OCI-LY7 (cell line): ENCODE measurements around the gene HAAO. TPM values are rescaled to one million over a fixed set of nuclear protein-coding genes. Genes with fewer than 3 reads are reported as not detected.
A peak's percentile ranks its signal among the peaks of the same experiment; 100 is the strongest.

ENCODE experiments used
- BruUV-seq: library from RNA; stranded (reverse); fragments of 400-500 nt; replicated peaks from 2 replicates; lab custom pipeline; 2021; lab: Mats Ljungman, UMichigan
- CTCF ChIA-PET: fragments of 300-600 bp; sonication (Branson Sonifier 250); formaldehyde crosslinking; loops from one replicate; lab custom pipeline; 2022; ENCODE audit warnings: antibody characterized with exemption; ENCODE audit not compliant: unreplicated experiment; lab: Charles Lee
- POLR2A ChIA-PET: fragments of 300-600 bp; sonication (Branson Sonifier 250); formaldehyde crosslinking; loops from one replicate; lab custom pipeline; 2022; ENCODE audit warnings: antibody characterized with exemption; lab: Charles Lee
- DNase-seq: peaks from one replicate; pipeline ENCODE4 v3.0.0-alpha.2; 2015; ENCODE audit warnings: low spot score
- H2AFZ ChIP-seq: fragments of 200-600 bp; sonication (generic), shearing (Covaris generic); 2 replicates; pipeline ENCODE4 v1.6.1; 2014; ENCODE audit warnings: mild to moderate bottlenecking, antibody characterized with exemption, low read length, moderate library complexity
- H3K27ac ChIP-seq: fragments of 200-600 bp; sonication (generic); 2 replicates; pipeline ENCODE4 v1.5.1; 2014; ENCODE audit warnings: mixed run types, low read depth, mild to moderate bottlenecking, moderate library complexity, low read length, inconsistent platforms; ENCODE audit not compliant: poor library complexity, severe bottlenecking
- H3K36me3 ChIP-seq: fragments of 200-600 bp; sonication (generic); 2 replicates; pipeline ENCODE4 v1.6.1; 2014; ENCODE audit warnings: mild to moderate bottlenecking, antibody characterized with exemption, low read length, moderate library complexity, mixed read lengths; ENCODE audit not compliant: insufficient read depth
- H3K4me1 ChIP-seq: fragments of 200-600 bp; sonication (generic); 2 replicates; pipeline ENCODE4 v1.5.1; 2014; ENCODE audit warnings: mild to moderate bottlenecking, low read length; ENCODE audit not compliant: insufficient read depth, poor library complexity, severe bottlenecking
- H3K4me2 ChIP-seq: fragments of 200-600 bp; sonication (generic); 2 replicates; pipeline ENCODE4 v1.6.1; 2014; ENCODE audit warnings: mild to moderate bottlenecking, low read length
- H3K4me3 ChIP-seq: fragments of 200-600 bp; sonication (generic); 2 replicates; pipeline ENCODE4 v1.5.1; 2014; ENCODE audit warnings: mild to moderate bottlenecking, low read depth, low read length; ENCODE audit not compliant: poor library complexity, severe bottlenecking
- H3K79me2 ChIP-seq: fragments of 200-600 bp; sonication (generic); 2 replicates; pipeline ENCODE4 v1.6.1; 2016; ENCODE audit warnings: low read depth, mild to moderate bottlenecking, low read length, moderate library complexity, mixed read lengths; ENCODE audit not compliant: insufficient read depth
- H3K9me2 ChIP-seq: fragments of 200-600 bp; sonication (generic); 2 replicates; pipeline ENCODE4 v1.6.1; 2016; ENCODE audit warnings: mild to moderate bottlenecking, low read length, mixed read lengths; ENCODE audit not compliant: insufficient read depth
- H3K9me3 ChIP-seq: fragments of 200-600 bp; sonication (generic); 2 replicates; pipeline ENCODE4 v1.6.1; 2014; ENCODE audit warnings: mild to moderate bottlenecking, mixed run types, low read length, mixed read lengths
- H4K20me1 ChIP-seq: fragments of 200-600 bp; sonication (generic); 2 replicates; pipeline ENCODE4 v1.6.1; 2014; ENCODE audit warnings: mild to moderate bottlenecking, antibody characterized with exemption, low read length, moderate library complexity, mixed read lengths; ENCODE audit not compliant: insufficient read depth
- EZH2phosphoT487 ChIP-seq: fragments of 200-600 bp; sonication (generic); IDR thresholded peaks from 2 replicates; pipeline ENCODE4 v1.6.1; 2018; ENCODE audit warnings: low read depth, borderline replicate concordance, mild to moderate bottlenecking, mixed run types, antibody characterized with exemption, low read length, moderate library complexity, mixed read lengths
- intact Hi-C: fragments of 100-400 bp; cut with micrococcal nuclease; formaldehyde crosslinking; loops from one replicate; pipeline ENCODE4 v1.10.0; 2022; ENCODE audit not compliant: unreplicated experiment
- total RNA-seq, 2 experiments: library from RNA; depleted of rRNA in 1 of 2; stranded (reverse); fragments of >200 nt in 1 of 2; shearing (Covaris generic) in 1 of 2; gene quantifications; 2 replicates each; pipeline ENCODE4 v1.2.3, GENCODE V29; 2014 to 2022
- TF ChIP-seq, protein P1 (sequence below): fragments of 200-600 bp; sonication (generic); conservative IDR thresholded peaks from 2 replicates; pipeline ENCODE4 v1.5.1; 2014; ENCODE audit warnings: mild to moderate bottlenecking, antibody characterized with exemption, low read length, moderate library complexity, mixed read lengths

The HAAO gene
- total RNA-seq, 2 experiments from 2014 or later: not detected

DNA sequence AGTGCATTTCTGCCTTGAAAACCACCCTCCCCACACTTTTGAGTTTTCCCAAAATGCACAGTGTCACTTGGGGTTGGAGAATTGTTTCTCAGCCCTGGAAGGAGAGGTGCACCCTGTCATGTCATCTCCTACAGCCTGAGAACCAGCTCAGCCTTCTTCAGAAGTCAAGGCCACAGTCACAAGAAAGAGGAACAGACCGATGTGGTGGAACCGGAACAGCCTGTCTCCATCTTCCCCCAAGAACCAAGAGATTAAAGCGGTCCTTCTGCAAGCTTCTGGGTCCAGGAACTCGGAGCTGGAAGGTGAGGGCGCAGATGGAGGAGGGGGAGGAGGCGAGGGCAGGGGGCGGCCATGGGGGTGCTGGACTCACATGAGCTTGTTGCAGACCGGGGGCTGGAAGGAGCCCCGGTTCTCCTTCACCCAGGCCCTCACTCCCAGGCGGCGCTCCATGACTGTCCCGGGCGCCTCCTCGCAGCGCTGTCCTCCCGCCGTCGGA is 248 bp downstream of the HAAO start:
- Histone ChIP-seq H3K79me2 (no peaks in the 10 kb centered on the region), H3K36me3 (no peaks in the 10 kb centered on the region), H3K4me1 (no peaks in the 10 kb centered on the region), H3K9me2 (no peaks in the 10 kb centered on the region), H3K4me2 (peak overlapping the region; percentile 35; the same call in 1 of the 2 replicates), H2AFZ (no peak overlapping the region), H3K27ac (no peak overlapping the region), H3K9me3 (no peaks in the 10 kb centered on the region), H3K4me3 (no peak overlapping the region), H4K20me1 (no peaks in the 10 kb centered on the region)
- no TSS peak for BruUV-seq
- ChIA-PET CTCF (interaction anchor here (0.6 kb wide), 1 partner anchor 38 kb away, joined by 4 read pairs; no protein-coding TSS in a partner anchor), POLR2A (no interaction called here)
- TF ChIP-seq, protein P1, sequence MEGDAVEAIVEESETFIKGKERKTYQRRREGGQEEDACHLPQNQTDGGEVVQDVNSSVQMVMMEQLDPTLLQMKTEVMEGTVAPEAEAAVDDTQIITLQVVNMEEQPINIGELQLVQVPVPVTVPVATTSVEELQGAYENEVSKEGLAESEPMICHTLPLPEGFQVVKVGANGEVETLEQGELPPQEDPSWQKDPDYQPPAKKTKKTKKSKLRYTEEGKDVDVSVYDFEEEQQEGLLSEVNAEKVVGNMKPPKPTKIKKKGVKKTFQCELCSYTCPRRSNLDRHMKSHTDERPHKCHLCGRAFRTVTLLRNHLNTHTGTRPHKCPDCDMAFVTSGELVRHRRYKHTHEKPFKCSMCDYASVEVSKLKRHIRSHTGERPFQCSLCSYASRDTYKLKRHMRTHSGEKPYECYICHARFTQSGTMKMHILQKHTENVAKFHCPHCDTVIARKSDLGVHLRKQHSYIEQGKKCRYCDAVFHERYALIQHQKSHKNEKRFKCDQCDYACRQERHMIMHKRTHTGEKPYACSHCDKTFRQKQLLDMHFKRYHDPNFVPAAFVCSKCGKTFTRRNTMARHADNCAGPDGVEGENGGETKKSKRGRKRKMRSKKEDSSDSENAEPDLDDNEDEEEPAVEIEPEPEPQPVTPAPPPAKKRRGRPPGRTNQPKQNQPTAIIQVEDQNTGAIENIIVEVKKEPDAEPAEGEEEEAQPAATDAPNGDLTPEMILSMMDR: no peak
- TF ChIP-seq EZH2phosphoT487: no peak
- intact Hi-C loops: no loop called here
- DNase-seq: no peak

DNA sequence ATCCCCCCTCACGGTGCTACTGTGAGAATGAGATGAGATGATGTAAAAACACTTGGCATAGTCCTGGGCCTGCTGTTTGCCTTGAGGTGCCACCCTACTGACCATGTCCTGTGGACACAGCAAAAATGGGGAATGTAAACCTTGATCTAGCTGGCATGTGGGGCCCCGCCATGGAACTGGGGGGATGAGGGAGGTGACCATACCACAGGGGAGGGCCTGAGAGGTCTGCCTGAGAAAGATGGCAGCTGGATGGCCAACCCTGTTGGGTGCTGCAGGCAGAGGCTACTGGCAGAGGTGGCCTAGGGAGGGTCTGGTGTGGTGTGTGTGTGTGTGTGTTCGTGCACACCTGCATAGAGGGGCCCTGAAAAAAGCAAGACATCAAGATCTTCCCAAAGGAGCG is 777 bp downstream of the HAAO start:
- ChIA-PET CTCF (no interaction called here), POLR2A (no interaction called here)
- Histone ChIP-seq H3K4me3 (no peak overlapping the region), H3K79me2 (no peaks in the 10 kb centered on the region), H3K9me2 (no peaks in the 10 kb centered on the region), H3K4me2 (no peak overlapping the region), H2AFZ (no peak overlapping the region), H3K36me3 (no peaks in the 10 kb centered on the region), H3K9me3 (no peaks in the 10 kb centered on the region), H3K4me1 (no peaks in the 10 kb centered on the region), H3K27ac (no peak overlapping the region), H4K20me1 (no peaks in the 10 kb centered on the region)
- no TSS peak for BruUV-seq
- intact Hi-C loops: no loop called here
- no peak for DNase-seq
- no peak for TF ChIP-seq EZH2phosphoT487
- TF ChIP-seq, protein P1: no peak

DNA sequence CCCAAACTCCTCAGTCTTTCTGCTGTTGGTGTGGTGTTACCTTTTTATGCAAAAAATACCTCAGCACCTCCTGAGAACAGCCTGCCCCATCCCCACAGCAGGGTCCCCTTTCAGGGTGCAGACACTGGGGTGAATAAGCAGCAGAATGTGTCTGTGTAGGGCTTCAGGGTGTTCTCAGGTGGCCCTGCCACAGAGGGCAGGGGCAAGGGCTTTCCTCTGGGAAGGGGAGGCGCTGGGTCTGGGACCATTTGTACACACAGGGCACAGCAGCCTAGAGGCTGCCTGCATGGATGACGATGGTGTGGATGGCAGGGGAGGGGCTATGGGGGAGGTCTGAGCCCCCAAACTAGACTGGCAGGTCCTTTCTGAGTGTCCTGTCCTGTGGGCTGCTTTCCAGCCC is 2.6 kb downstream of the HAAO start:
- POLR2A ChIA-PET: interaction anchor here (1.0 kb wide), 1 partner anchor 8 kb away, joined by 3 read pairs; no protein-coding TSS in a partner anchor

More for the DNA sequence above, 2.6 kb downstream of the HAAO start:
- intact Hi-C loops: no loop called here
- Histone ChIP-seq H3K9me2 (no peaks in the 10 kb centered on the region), H3K27ac (no peak overlapping the region), H3K79me2 (no peaks in the 10 kb centered on the region), H3K4me1 (no peaks in the 10 kb centered on the region), H3K36me3 (no peaks in the 10 kb centered on the region), H3K9me3 (no peaks in the 10 kb centered on the region), H2AFZ (no peak overlapping the region), H3K4me3 (no peak overlapping the region), H3K4me2 (no peak overlapping the region), H4K20me1 (no peaks in the 10 kb centered on the region)
- no peak for DNase-seq
- CTCF ChIA-PET: no interaction called here
- no peak for TF ChIP-seq EZH2phosphoT487
- TF ChIP-seq, protein P1: no peak
- no TSS peak for BruUV-seq
